HepG2 (cell line): ENCODE data around the gene ZNF500. TPM values are rescaled to one million over a fixed set of nuclear protein-coding genes. Genes with fewer than 3 reads are reported as not detected.

Experiments
- DDIT3 ChIP-seq: sonication (generic); formaldehyde crosslinking; IDR thresholded peaks from 2 replicates; pipeline ENCODE4 v1.4.0; 2020; ENCODE audit warnings: mild to moderate bottlenecking, missing genetic modification reagents
- ELK4 ChIP-seq: sonication (generic); formaldehyde crosslinking; IDR thresholded peaks from 2 replicates; pipeline ENCODE4 v1.9.0; 2021; ENCODE audit warnings: missing genetic modification reagents, borderline replicate concordance
- FLYWCH1 ChIP-seq: sonication (generic); formaldehyde crosslinking; IDR thresholded peaks from 2 replicates; pipeline ENCODE4 v1.8.1; 2023; ENCODE audit warnings: mild to moderate bottlenecking, missing genetic modification reagents
- FOXJ3 ChIP-seq: sonication (generic); formaldehyde crosslinking; IDR thresholded peaks from 2 replicates; pipeline ENCODE4 v1.4.0; 2020; ENCODE audit warnings: missing genetic modification reagents, mild to moderate bottlenecking, borderline replicate concordance
- GFI1 ChIP-seq: sonication (generic); formaldehyde crosslinking; IDR thresholded peaks from 2 replicates; pipeline ENCODE4 v1.5.0; 2020; ENCODE audit warnings: missing genetic modification reagents, mild to moderate bottlenecking, borderline replicate concordance
- HOXA5 ChIP-seq: sonication (generic); formaldehyde crosslinking; IDR thresholded peaks from 2 replicates; pipeline ENCODE4 v1.4.0; 2020; ENCODE audit warnings: missing genetic modification reagents
- MAFF ChIP-seq: IDR thresholded peaks from 2 replicates; pipeline ENCODE4 v1.6.1; 2011; ENCODE audit warnings: low read depth, low read length, improper control_type of control experiment
- NCOA1 ChIP-seq: sonication (generic); formaldehyde crosslinking; IDR thresholded peaks from 2 replicates; pipeline ENCODE4 v1.9.0; 2021; ENCODE audit warnings: missing genetic modification reagents
- PHB2 ChIP-seq: fragments of 450-650 bp; IDR thresholded peaks from 2 replicates; pipeline ENCODE4 v1.6.1; 2018; ENCODE audit not compliant: partially characterized antibody
- RERE ChIP-seq: IDR thresholded peaks from 2 replicates; pipeline ENCODE4 v1.6.1; 2016; ENCODE audit warnings: low read depth, missing genetic modification reagents, missing compliant biosample characterization
- SATB2 ChIP-seq: sonication (generic); formaldehyde crosslinking; IDR thresholded peaks from 2 replicates; pipeline ENCODE4 v1.5.0; 2020; ENCODE audit warnings: missing genetic modification reagents
- SP2 ChIP-seq: sonication (generic); formaldehyde crosslinking; IDR thresholded peaks from 2 replicates; pipeline ENCODE4 v1.5.1; 2020; ENCODE audit warnings: mild to moderate bottlenecking, missing genetic modification reagents
- TCF7 ChIP-seq: sonication (generic); IDR thresholded peaks from 2 replicates; pipeline ENCODE4 v1.6.1; 2016; ENCODE audit warnings: antibody characterized with exemption, low read depth
- ZNF234 ChIP-seq: sonication (generic); formaldehyde crosslinking; conservative IDR thresholded peaks from 2 replicates; pipeline ENCODE4 v1.5.1; 2020; ENCODE audit warnings: mild to moderate bottlenecking, missing genetic modification reagents
- ZNF251 ChIP-seq: sonication (generic); formaldehyde crosslinking; IDR thresholded peaks from 2 replicates; pipeline ENCODE4 v1.9.0; 2021; ENCODE audit warnings: mild to moderate bottlenecking, missing genetic modification reagents
- ZNF333 ChIP-seq: sonication (generic); formaldehyde crosslinking; IDR thresholded peaks from 2 replicates; pipeline ENCODE4 v1.4.0; 2020; ENCODE audit warnings: mild to moderate bottlenecking, missing genetic modification reagents, borderline replicate concordance
- ZNF382 ChIP-seq: sonication (generic); formaldehyde crosslinking; IDR thresholded peaks from 2 replicates; pipeline ENCODE4 v1.5.0; 2020; ENCODE audit warnings: missing genetic modification reagents, mild to moderate bottlenecking, borderline replicate concordance
- ZNF446 ChIP-seq: sonication (generic); formaldehyde crosslinking; IDR thresholded peaks from 2 replicates; pipeline ENCODE4 v1.5.0; 2020; ENCODE audit warnings: mild to moderate bottlenecking, missing genetic modification reagents
- ZNF709 ChIP-seq: sonication (generic); formaldehyde crosslinking; IDR thresholded peaks from 2 replicates; pipeline ENCODE4 v1.5.0; 2020; ENCODE audit warnings: mild to moderate bottlenecking, missing genetic modification reagents
- ZNF770 ChIP-seq: sonication (generic); formaldehyde crosslinking; IDR thresholded peaks from 2 replicates; pipeline ENCODE4 v1.5.0; 2020; ENCODE audit warnings: mild to moderate bottlenecking, missing genetic modification reagents
- ZNF773 ChIP-seq: sonication (generic); formaldehyde crosslinking; IDR thresholded peaks from 2 replicates; pipeline ENCODE4 v1.4.0; 2020; ENCODE audit warnings: missing genetic modification reagents, borderline replicate concordance
- ZNF841 ChIP-seq: sonication (generic); formaldehyde crosslinking; IDR thresholded peaks from 2 replicates; pipeline ENCODE4 v1.8.1; 2023; ENCODE audit warnings: missing genetic modification reagents, borderline replicate concordance
- ZSCAN30 ChIP-seq: sonication (generic); formaldehyde crosslinking; IDR thresholded peaks from 2 replicates; pipeline ENCODE4 v1.5.0; 2020; ENCODE audit warnings: mild to moderate bottlenecking, missing genetic modification reagents
- polyA plus RNA-seq, 8 experiments: library from polyadenylated mRNA; depleted of rRNA in 3 of 8; stranded (reverse) in 7 of 8; unstranded in 1 of 8; fragments of >200 nt; fragmentation: Illumina TruSeq in 4 of 8; extraction: Trizol in 4 of 8; gene quantifications; 2 replicates each; pipeline versions ENCODE4 v1.2.1 to v1.2.3, GENCODE V29; 2011 to 2016; ENCODE audit warnings: low read depth in 4 of 8, missing spikeins in 1 of 8, mixed read lengths in 1 of 8; ENCODE audit not compliant: insufficient read depth in 1 of 8
- total RNA-seq, 5 experiments: library from RNA; depleted of rRNA; stranded (reverse); fragments of >200 nt; fragmentation: Illumina TruSeq; extraction: Trizol; gene quantifications; 2 replicates each; pipeline ENCODE4 v1.2.3, GENCODE V29; 2016; ENCODE audit warnings: low read depth in 1 of 5

ZNF500 gene
- total and polyA plus RNA-seq, 2 of the 13 experiments (the other 11 are each of a cell fraction or from before 2014, with no cell fraction given): 6.1 to 12.2 TPM

- TF ChIP-seq RERE (no peak), ZNF709 (no peak), TCF7 (no peak), MAFF (no peak), FOXJ3 (CRISPR knock-in tag) (no peak), PHB2 (no peak), FLYWCH1 (no peak), SP2 (0 out of 2 replicates have a peak, but pooled peaks have one; percentile 42), ZNF234 (CRISPR knock-in tag) (no peak), ZNF773 (CRISPR knock-in tag) (no peak), HOXA5 (CRISPR knock-in tag) (no peak), ZNF251 (CRISPR knock-in tag) (no peak), ZNF770 (CRISPR knock-in tag) (no peak), NCOA1 (CRISPR knock-in tag) (no peak), GFI1 (CRISPR knock-in tag) (no peak), ZNF841 (CRISPR knock-in tag) (no peak), ZSCAN30 (CRISPR knock-in tag) (no peak), ZNF333 (no peak), ZNF382 (CRISPR knock-in tag) (no peak), ELK4 (no peak), DDIT3 (CRISPR knock-in tag) (no peak), ZNF446 (no peak), SATB2 (no peak)
Measured at GRCh38 chr16:4800290-4801041, 33.5 kb upstream of the ZNF500 start (continued).
